GM19395 (cell line): ENCODE data around the gene SLC23A1.
"Not testable (repeated sequence)": the region's sequence is repeated elsewhere in the genome, so short reads cannot be mapped to it uniquely, and the experiment has no call there.

Source experiments
- ATAC-seq: cut with Tn5 transposase; IDR thresholded peaks from one replicate; pipeline ENCODE4 v1.9.1; 2021; ENCODE audit warnings: mild to moderate bottlenecking, moderate library complexity; ENCODE audit not compliant: unreplicated experiment

The SLC23A1 gene

GRCh38 chr5:139390639-139391569, 7.8 kb upstream of the SLC23A1 start:
- no peak for ATAC-seq

- peak; percentile 44 for ATAC-seq
Measured at GRCh38 chr5:139389701-139390638, 6.9 kb upstream of the SLC23A1 start, which contains the start of gene MZB1. MZB1 (minus strand) TSS chr5:139389913; CDS start chr5:139389856, 57 bp downstream.

DNA sequence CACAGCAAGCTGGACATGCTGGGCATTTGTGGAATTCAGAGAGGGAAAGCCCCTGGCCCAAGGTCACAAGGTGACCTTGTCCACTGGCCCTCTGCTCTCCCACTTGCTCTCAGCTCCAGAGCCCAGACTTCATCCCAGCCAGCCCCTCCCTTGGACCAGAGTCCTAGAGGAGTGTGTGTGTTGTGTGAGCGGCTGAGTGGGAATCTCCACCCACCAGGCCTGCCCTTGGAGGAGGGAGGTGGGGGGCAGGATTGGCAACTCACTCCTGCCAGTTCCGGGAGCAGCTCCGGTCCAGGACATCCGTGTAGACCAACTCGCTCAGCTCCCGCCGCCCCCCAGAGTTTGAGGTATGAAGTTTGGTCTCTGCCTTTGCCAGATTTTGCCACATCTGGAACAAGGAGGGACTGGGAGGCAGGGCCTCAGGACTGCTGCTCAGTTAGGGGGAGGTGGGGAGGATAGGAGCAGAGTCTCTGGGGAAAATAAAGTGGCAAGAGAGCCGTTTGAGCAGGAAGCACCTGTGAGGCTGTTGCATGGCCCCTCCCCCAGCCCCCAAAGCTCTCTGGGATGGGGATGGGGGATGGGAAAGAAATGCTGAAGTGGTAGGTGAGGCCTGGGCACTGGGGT, 5.2 kb upstream of the SLC23A1 start:
- no peak for ATAC-seq

DNA sequence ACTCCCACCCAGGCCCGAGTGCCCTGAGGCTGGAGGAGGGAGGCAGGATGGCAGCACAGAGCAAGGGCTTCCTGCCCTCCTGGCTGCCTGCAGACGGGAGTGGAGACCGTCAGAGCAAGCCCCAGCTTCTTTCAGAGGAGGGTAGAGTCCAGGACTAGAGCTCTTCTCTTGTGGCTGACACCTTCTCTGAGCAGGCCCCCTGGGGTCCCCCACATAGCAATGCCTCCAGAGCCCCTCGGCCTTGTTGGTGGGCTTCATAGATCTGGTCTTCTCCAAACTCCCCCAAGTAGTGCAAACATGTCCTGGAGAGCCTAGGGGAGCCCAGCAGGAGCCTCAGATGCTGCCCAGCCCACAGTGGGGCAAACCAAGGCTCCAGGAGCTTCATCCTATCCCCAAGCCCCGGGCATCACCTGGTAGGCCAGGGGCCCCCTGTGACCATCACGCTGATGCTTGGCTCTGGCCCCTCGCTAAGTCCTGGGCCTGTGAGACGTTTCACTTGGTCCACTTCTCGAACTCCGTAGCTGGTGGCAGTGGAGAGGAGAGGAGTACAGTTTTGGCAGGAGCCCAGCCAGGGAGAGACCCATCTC, 4.6 kb upstream of the SLC23A1 start:
- no peak for ATAC-seq

DNA sequence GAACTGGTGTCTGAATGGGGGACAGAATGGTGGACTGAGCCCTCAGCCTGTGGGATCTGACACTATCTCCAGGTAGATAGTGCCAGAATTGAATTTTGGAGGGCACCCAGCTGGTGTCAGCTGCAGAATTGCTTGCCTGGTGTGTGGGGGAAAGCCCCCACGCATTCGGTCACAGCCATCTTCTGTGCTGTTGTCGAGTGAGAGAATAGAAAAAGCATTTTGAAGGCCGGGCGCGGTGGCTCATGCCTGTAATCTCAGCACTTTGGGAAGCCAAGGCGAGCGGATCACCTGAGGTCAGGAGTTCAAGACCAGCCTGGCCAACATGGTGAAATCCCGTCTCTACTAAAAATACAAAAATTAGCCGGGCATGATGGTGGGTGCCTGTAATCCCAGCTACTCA, 3.9 kb upstream of the SLC23A1 start:
- not testable (repeated sequence) for ATAC-seq

DNA sequence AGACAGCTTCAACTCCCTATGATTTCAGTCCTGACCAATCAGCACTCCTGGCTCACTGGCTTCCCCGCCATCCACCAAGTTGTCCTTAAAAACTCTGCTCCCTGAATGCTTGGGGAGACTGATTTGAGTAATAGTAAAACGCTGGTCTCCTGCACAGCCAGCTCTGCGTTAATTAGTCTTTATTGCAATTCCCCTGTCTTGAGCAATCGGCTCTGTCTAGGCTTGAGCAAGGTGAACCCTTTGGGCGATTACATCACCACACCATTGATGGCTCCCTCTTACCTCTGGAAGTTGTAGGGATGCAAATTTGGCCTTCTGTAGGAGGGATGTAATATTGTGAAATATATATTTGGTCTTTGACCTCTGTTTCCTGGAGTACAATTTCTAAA, 2.9 kb upstream of the SLC23A1 start:
- no peak for ATAC-seq

- no peak for ATAC-seq
Measured at GRCh38 chr5:139385061-139386049, 2.3 kb upstream of the SLC23A1 start.

DNA sequence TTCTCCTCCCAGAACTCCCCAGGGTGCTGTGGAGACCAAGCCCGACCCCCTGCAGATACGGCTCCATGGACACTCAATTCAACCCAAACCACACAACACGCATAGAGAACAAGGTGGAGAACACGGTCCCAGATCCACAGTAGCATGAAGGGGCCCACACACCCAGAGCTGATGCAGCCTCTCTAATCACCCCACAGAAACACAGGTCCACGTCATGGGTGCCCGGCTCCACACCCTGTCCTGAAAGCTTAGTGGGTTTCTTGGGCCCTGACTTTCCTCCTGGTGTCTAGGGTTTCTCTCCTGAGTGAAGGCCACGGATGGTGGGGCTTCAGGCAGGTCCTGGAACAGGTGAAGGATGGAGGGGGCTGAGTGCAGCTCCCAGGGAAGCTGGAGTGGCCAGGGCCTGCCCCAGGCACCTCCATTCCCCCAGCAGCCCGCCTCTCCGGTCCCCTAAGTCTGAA, 1.5 kb upstream of the SLC23A1 start:
- no peak for ATAC-seq

GRCh38 chr5:139383993-139384590, 995 bp upstream of the SLC23A1 start:
- ATAC-seq, result no peak

DNA sequence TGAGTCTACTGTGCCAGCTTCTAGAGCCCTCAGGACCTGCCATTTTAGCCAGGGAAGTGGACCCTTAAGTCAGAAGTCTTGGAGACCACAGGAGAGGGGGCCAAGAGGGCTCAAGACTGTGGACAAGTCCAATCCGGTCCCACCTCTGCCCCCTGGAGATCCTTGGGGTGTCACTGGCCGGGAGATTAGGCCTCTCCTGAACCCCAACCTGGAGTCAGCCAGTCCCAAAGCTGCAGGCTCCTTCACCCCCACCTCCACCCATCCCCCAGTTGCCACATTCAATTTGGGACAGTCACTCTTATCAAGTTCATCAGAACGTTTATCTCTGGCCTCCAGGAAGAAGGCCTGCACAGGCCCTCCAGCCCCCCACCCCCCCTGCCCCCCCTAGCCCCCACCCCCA, 290 bp downstream of the SLC23A1 start:
- no peak for ATAC-seq

GRCh38 chr5:139381837-139382761, 998 bp downstream of the SLC23A1 start:
- ATAC-seq, result no peak

DNA sequence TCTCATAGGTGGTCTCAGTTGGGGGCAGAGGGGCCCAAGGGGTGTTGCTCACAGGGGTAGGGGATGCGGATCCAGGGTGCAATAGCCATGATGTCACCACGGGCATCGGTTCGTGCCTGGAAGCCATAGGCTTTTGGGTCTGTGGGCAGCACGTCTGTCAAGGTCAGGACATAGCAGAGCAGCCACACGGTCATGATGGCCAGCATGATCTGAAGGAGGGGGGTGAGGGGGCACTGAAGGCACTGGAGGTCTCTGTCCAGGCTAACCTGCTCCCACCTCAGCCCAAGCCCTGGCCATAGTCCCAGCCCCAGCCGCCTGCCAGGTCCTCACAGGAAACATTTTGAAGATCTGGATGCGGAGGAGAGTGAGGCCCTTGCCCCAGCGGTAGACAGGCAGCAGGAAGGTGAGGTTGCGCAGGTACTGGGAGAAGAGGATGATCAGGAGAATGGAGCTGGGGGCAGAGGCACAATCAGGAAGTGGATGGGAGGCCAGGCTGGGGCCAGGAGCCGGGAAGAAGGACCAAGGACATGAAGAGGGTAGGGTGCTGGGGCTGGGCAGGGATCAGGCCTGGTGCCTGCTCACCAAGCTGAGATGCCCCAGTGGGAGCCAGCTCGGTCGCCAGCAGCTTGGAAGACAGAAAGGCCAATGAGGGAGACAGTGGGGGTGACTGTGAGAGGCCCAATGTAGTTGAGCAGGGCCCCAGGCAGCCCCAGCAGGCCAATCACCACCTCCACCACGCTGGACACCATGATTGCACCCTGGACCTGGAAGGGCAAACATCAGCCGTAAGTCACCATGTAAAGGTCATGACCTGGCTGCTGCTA, 3.3 kb downstream of the SLC23A1 start:
- no peak for ATAC-seq

GRCh38 chr5:139378941-139379361, 4.1 kb downstream of the SLC23A1 start:
- ATAC-seq, result no peak

GRCh38 chr5:139378101-139378825, 4.8 kb downstream of the SLC23A1 start:
- no peak for ATAC-seq

- no peak for ATAC-seq
Measured at GRCh38 chr5:139377226-139377625, 5.9 kb downstream of the SLC23A1 start.

- ATAC-seq, result no peak
Measured at GRCh38 chr5:139376364-139376763, 6.7 kb downstream of the SLC23A1 start.
